ENCODE measurements around the gene MREG. TPM values are rescaled to one million over a fixed set of nuclear protein-coding genes. Genes with fewer than 3 reads are reported as not detected.

MREG gene
- 4.4 TPM for total RNA-seq

- DNase-seq, result peak; percentile 89
Measured at GRCh38 chr2:216013080-216013909, at the start of gene MREG. Gene MREG, minus strand, starts transcription at chr2:216013551. Its CDS starts 224 bp downstream, at chr2:216013327.

GRCh38 chr2:216059233-216059834 is 46.0 kb upstream of the MREG start:
- no peak for DNase-seq

GRCh38 chr2:216057688-216058193 is 44.4 kb upstream of the MREG start:
- no peak for DNase-seq

- no peak for DNase-seq
Measured at GRCh38 chr2:216056739-216057138, 43.4 kb upstream of the MREG start.

- no peak for DNase-seq
Measured at GRCh38 chr2:216055680-216056079, 42.3 kb upstream of the MREG start.

- DNase-seq, result no peak
Measured at GRCh38 chr2:216052420-216052819, 39.1 kb upstream of the MREG start.

GRCh38 chr2:216051350-216051749 is 38.0 kb upstream of the MREG start:
- no peak for DNase-seq

GRCh38 chr2:216049452-216049851 is 36.1 kb upstream of the MREG start:
- DNase-seq, result no peak

GRCh38 chr2:216047397-216047796 is 34.0 kb upstream of the MREG start:
- no peak for DNase-seq

- no peak for DNase-seq
Measured at GRCh38 chr2:216044883-216045486, 31.6 kb upstream of the MREG start.

- no peak for DNase-seq
Measured at GRCh38 chr2:216043949-216044348, 30.6 kb upstream of the MREG start.

GRCh38 chr2:216041438-216041837 is 28.1 kb upstream of the MREG start:
- DNase-seq, result no peak

GRCh38 chr2:216039918-216040317 is 26.6 kb upstream of the MREG start:
- DNase-seq, result no peak

GRCh38 chr2:216034065-216034464 is 20.7 kb upstream of the MREG start:
- DNase-seq, result peak; percentile 82

GRCh38 chr2:216033403-216033802 is 20.1 kb upstream of the MREG start:
- DNase-seq, result no peak

GRCh38 chr2:216031960-216032689 is 18.8 kb upstream of the MREG start:
- no peak for DNase-seq

- DNase-seq, result no peak
Measured at GRCh38 chr2:216030216-216030615, 16.9 kb upstream of the MREG start.

- no peak for DNase-seq
Measured at GRCh38 chr2:216029416-216030129, 16.2 kb upstream of the MREG start.

GRCh38 chr2:216024779-216025336 is 11.5 kb upstream of the MREG start:
- no peak for DNase-seq

GRCh38 chr2:216023055-216023648 is 9.8 kb upstream of the MREG start:
- peak; percentile 63 for DNase-seq
